Activated CD4-positive, alpha-beta T cell treated with anti-CD3 and anti-CD28 coated beads, Interleukin-2, amount 10 ng/mL, durations not matched to agents 7 days and 5 days (primary cell): ENCODE measurements around the gene CRBN. TPM values are rescaled to one million over a fixed set of nuclear protein-coding genes. Genes with fewer than 3 reads are reported as not detected.

ENCODE experiments used
- CTCF ChIA-PET: fragments of 350-600 bp; sonication (Branson Sonifier 250); formaldehyde crosslinking; loops from one replicate; lab custom pipeline; 2021; ENCODE audit warnings: antibody characterized with exemption; lab: Charles Lee
- POLR2A ChIA-PET: fragments of 350-600 bp; sonication (Branson Sonifier 250); formaldehyde crosslinking; loops from one replicate; lab custom pipeline; 2021; ENCODE audit warnings: antibody characterized with exemption; lab: Charles Lee
- DNase-seq: peaks from one replicate; pipeline ENCODE4 v3.0.0-alpha.2; 2020
- H3K27ac Mint-ChIP-seq: one replicate; pipeline ENCODE4 v1.8.0; 2021; ENCODE audit warnings: mild to moderate bottlenecking, moderate library complexity, mixed read lengths
- H3K27me3 Mint-ChIP-seq: one replicate; pipeline ENCODE4 v1.8.0; 2021; ENCODE audit warnings: mixed read lengths
- H3K36me3 Mint-ChIP-seq: one replicate; pipeline ENCODE4 v1.8.0; 2021; ENCODE audit warnings: low read depth, mixed read lengths
- H3K4me1 Mint-ChIP-seq: one replicate; pipeline ENCODE4 v1.8.0; 2021; ENCODE audit warnings: mixed read lengths
- H3K4me3 Mint-ChIP-seq: one replicate; pipeline ENCODE4 v1.8.0; 2021; ENCODE audit warnings: mild to moderate bottlenecking, moderate library complexity, mixed read lengths
- H3K9me3 Mint-ChIP-seq: one replicate; pipeline ENCODE4 v1.8.0; 2021; ENCODE audit warnings: mixed read lengths
- total RNA-seq, 2 experiments: library from RNA; stranded (reverse); gene quantifications; one replicate each; pipeline ENCODE4 v1.2.3, GENCODE V29; 2021

Gene CRBN
- total RNA-seq, 2 experiments from 2014 or later, result 69.7 to 76.2 TPM

DNA sequence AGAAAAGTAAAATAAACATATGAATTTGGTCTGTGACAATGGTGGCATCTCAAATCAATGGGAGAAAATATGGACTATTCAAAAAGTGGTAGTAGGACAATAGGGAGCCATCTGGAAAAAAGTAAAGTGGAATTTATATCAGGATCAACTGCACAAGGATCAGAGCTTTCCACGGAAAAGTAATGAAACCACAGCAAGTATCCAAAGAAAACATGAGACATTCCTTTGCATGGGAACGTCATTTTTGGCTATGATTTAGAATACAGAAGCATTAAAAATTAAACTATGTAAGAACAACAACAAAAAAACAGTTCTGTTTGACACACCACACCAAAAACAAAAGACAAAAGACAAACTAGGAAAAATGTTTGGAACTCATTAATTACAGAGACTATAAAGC, 18.7 kb downstream of the CRBN start:
- Mint-ChIP-seq H3K27ac (no peak overlapping the region), H3K36me3 (peaks cover 73% of the 10 kb centered on the region), H3K4me1 (peaks cover 2% of the 10 kb centered on the region), H3K27me3 (no peaks in the 10 kb centered on the region), H3K4me3 (no peak overlapping the region), H3K9me3 (peaks cover 3% of the 10 kb centered on the region)
- DNase-seq, result no peak
- ChIA-PET CTCF (interaction anchor here (1.2 kb wide), 1 partner anchor 12 kb away, joined by 3 read pairs; no protein-coding TSS in a partner anchor), POLR2A (no interaction called here)

GRCh38 chr3:3157484-3157883, 22.0 kb downstream of the CRBN start:
- peaks cover 64% of the 10 kb centered on the region for H3K36me3 Mint-ChIP-seq
- H3K4me1 Mint-ChIP-seq, result no peaks in the 10 kb centered on the region
- H3K27ac Mint-ChIP-seq, result no peak overlapping the region
- POLR2A ChIA-PET, result no interaction called here
- H3K4me3 Mint-ChIP-seq, result no peak overlapping the region
- CTCF ChIA-PET, result interaction anchor here (0.8 kb wide), 1 partner anchor 12 kb away, joined by 4 read pairs; no protein-coding TSS in a partner anchor
- H3K27me3 Mint-ChIP-seq, result no peaks in the 10 kb centered on the region
- DNase-seq, result no peak
- peaks cover 3% of the 10 kb centered on the region for H3K9me3 Mint-ChIP-seq

DNA sequence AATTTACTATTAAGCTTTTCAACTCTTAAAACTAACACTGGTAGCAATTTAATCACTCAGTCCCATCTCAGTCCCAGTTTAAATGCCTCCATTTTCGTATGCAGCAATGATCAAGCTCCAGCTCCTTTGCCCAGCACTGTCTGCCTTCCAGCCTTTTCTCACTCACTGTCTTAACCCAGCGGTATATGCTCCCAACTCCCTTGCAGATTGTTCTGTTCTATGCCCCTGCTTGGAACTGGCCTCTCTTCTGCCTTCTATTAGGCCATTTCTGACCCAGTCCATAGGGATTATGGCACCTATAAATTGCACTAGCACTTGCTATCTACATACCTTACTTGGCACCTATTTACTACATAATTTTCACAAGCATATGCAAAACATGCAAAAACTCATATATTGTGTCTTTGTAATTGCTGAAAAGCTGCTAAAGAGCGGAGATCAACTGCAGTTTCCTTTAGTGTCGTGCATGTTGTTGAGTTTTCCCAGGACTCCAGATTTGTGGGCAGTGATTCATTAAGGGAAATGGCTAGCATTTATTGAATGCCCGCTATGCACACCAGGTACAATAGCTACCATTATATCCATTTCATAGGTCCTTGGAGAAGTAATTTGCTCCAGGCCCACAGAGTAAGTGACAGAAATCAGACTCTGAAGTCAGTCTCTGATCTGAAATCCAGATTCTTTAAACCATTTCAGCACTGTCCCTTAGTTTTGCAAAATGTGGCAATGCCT, 24.4 kb downstream of the CRBN start:
- peaks cover 70% of the 10 kb centered on the region for H3K36me3 Mint-ChIP-seq
- POLR2A ChIA-PET, result no interaction called here
- DNase-seq, result no peak
- no peaks in the 10 kb centered on the region for H3K4me1 Mint-ChIP-seq
- peaks cover 3% of the 10 kb centered on the region for H3K9me3 Mint-ChIP-seq
- CTCF ChIA-PET, result interaction anchor here (0.9 kb wide), 2 partner anchors 13 to 14 kb away, joined by 3 to 4 read pairs; no protein-coding TSS in a partner anchor
- no peaks in the 10 kb centered on the region for H3K27me3 Mint-ChIP-seq
- H3K4me3 Mint-ChIP-seq, result no peak overlapping the region
- no peak overlapping the region for H3K27ac Mint-ChIP-seq

GRCh38 chr3:3151513-3151912, 28.0 kb downstream of the CRBN start:
- no peaks in the 10 kb centered on the region for H3K27me3 Mint-ChIP-seq
- ChIA-PET POLR2A (interaction anchor here (0.6 kb wide), 1 partner anchor 12 kb away, joined by 4 read pairs; no protein-coding TSS in a partner anchor), CTCF (no interaction called here)
- no peaks in the 10 kb centered on the region for H3K9me3 Mint-ChIP-seq
- no peak overlapping the region for H3K4me3 Mint-ChIP-seq
- no peak overlapping the region for H3K27ac Mint-ChIP-seq
- peaks cover 1% of the 10 kb centered on the region for H3K4me1 Mint-ChIP-seq
- DNase-seq, result no peak
- H3K36me3 Mint-ChIP-seq, result peaks cover 61% of the 10 kb centered on the region

DNA sequence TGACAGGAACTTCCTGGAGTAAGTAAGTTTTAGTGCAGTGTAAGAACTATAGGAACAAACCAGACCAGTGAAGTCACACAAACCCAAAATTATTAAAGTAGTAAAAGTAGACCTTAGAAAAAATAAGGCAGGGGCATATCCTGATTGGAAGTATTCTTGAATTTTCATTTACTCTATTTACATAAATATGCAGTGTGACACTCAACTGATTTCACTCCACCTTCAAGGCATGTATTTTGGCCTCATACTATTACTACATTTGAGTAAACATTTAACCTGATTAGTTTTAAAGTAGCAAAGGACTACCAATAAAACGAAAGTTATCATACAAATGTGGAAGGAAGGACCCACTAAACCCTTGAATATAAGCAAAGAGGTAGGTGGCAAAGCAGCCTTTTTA, 29.9 kb downstream of the CRBN start:
- ChIA-PET CTCF (interaction anchor here (0.6 kb wide), 1 partner anchor 1140 kb away, joined by 4 read pairs; no protein-coding TSS in a partner anchor), POLR2A (no interaction called here)
- no peaks in the 10 kb centered on the region for H3K27me3 Mint-ChIP-seq
- peaks cover 66% of the 10 kb centered on the region for H3K36me3 Mint-ChIP-seq
- DNase-seq, result no peak
- H3K9me3 Mint-ChIP-seq, result no peaks in the 10 kb centered on the region
- no peak overlapping the region for H3K4me3 Mint-ChIP-seq
- peaks cover 1% of the 10 kb centered on the region for H3K4me1 Mint-ChIP-seq
- no peak overlapping the region for H3K27ac Mint-ChIP-seq

- Mint-ChIP-seq H3K27ac (no peak overlapping the region), H3K27me3 (no peaks in the 10 kb centered on the region), H3K4me1 (peaks cover 3% of the 10 kb centered on the region), H3K36me3 (peaks cover 61% of the 10 kb centered on the region), H3K9me3 (no peaks in the 10 kb centered on the region), H3K4me3 (no peak overlapping the region)
- no peak for DNase-seq
- ChIA-PET POLR2A (no interaction called here), CTCF (no interaction called here)
Measured at GRCh38 chr3:3145831-3146230, 33.7 kb downstream of the CRBN start.

GRCh38 chr3:3141939-3142338, 37.6 kb downstream of the CRBN start:
- Mint-ChIP-seq H3K4me3 (no peak overlapping the region), H3K9me3 (no peaks in the 10 kb centered on the region), H3K27me3 (no peaks in the 10 kb centered on the region), H3K4me1 (peaks cover 8% of the 10 kb centered on the region), H3K27ac (no peak overlapping the region), H3K36me3 (peaks cover 71% of the 10 kb centered on the region)
- ChIA-PET POLR2A (no interaction called here), CTCF (interaction anchor here (1.1 to 2.6 kb wide), 2 partner anchors 12 kb away, joined by 3 to 8 read pairs; no protein-coding TSS in a partner anchor)
- DNase-seq, result no peak

- DNase-seq, result no peak
- Mint-ChIP-seq H3K27me3 (no peaks in the 10 kb centered on the region), H3K4me3 (no peak overlapping the region), H3K4me1 (peaks cover 38% of the 10 kb centered on the region), H3K36me3 (peaks cover 62% of the 10 kb centered on the region), H3K27ac (no peak overlapping the region), H3K9me3 (no peaks in the 10 kb centered on the region)
- CTCF ChIA-PET, result no interaction called here
- POLR2A ChIA-PET, result no interaction called here
Measured at GRCh38 chr3:3137526-3137925, 42.0 kb downstream of the CRBN start.

DNA sequence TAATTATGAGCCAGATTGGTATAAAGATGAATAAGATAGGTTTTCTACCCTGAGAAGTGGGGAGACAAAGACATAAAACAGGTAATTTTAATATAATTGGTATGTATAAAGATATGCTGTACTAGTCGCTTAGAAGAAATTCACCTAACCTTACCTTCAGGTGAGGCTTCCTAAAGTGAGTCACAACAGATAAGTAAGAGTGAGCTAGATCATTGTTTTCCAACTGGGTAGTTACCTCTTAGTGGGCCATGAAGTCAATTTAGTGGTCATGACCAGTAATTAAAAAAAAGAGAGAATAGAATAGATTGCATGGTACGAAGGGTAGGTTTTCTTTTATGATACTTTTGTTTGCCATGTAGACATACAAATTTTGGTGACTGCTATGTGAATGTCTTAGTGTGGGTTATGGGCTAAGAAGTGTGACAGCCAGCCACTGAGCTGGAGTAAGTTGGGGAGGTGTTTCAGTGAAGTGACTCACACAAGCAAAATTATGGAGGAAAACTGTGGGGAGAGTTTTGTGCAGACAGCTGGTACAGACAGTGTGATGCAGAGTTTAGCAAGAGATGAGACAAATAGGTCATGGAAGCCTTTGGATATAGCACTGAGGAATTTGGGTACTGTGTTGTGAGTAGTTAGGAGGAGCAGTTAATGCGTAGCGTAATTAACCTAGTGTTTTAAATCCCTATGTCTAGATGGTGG, 44.6 kb downstream of the CRBN start:
- ChIA-PET CTCF (interaction anchor here (0.6 kb wide), 1 partner anchor 18 kb away, joined by 3 read pairs; no protein-coding TSS in a partner anchor), POLR2A (no interaction called here)
- Mint-ChIP-seq H3K36me3 (peaks cover 59% of the 10 kb centered on the region), H3K27me3 (no peaks in the 10 kb centered on the region), H3K4me3 (no peak overlapping the region), H3K27ac (no peak overlapping the region), H3K4me1 (peaks cover 41% of the 10 kb centered on the region), H3K9me3 (no peaks in the 10 kb centered on the region)
- no peak for DNase-seq

- Mint-ChIP-seq H3K36me3 (peaks cover 60% of the 10 kb centered on the region), H3K4me1 (peaks cover 50% of the 10 kb centered on the region), H3K27me3 (no peaks in the 10 kb centered on the region), H3K9me3 (no peaks in the 10 kb centered on the region), H3K4me3 (no peak overlapping the region), H3K27ac (no peak overlapping the region)
- ChIA-PET POLR2A (no interaction called here), CTCF (no interaction called here)
- DNase-seq, result no peak
Measured at GRCh38 chr3:3133500-3133899, 46.0 kb downstream of the CRBN start.

- no peak overlapping the region for H3K27ac Mint-ChIP-seq
- H3K27me3 Mint-ChIP-seq, result no peaks in the 10 kb centered on the region
- H3K4me1 Mint-ChIP-seq, result peaks cover 48% of the 10 kb centered on the region
- DNase-seq, result no peak
- CTCF ChIA-PET, result interaction anchor here (1.3 kb wide), 1 partner anchor 11 kb away, joined by 8 read pairs; no protein-coding TSS in a partner anchor
- no peaks in the 10 kb centered on the region for H3K9me3 Mint-ChIP-seq
- no peak overlapping the region for H3K4me3 Mint-ChIP-seq
- POLR2A ChIA-PET, result interaction anchor here (1.0 kb wide), 1 partner anchor 1662 kb away, joined by 3 read pairs; no protein-coding TSS in a partner anchor
- peaks cover 45% of the 10 kb centered on the region for H3K36me3 Mint-ChIP-seq
Measured at GRCh38 chr3:3129579-3129978, 49.9 kb downstream of the CRBN start.

DNA sequence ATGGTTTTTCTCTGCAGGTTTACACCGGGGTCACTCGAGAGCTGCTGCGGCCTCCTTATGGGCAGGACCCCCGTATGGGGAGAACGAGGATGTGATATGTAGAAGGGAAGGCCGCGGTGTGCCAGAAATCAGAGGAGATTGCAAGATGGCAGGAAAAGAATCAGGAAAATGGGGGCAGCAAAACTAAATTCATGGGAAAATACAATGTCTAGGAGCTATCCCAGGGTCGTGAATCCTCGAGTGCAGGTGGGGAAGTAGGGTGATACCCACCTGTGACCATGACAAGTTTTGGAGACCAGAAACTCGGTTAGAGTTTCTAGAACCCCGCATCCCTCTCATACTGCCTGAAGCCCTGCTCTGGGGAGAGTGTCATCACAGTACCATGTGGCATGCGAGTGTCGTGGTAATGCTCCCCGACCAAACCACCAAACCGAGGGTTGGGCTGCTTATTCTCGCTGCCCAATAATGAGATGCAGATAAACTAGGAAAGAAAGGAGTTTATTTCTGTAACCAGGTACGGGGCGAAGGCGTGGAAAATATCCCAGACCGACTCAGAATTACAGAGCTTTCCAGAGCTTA, 52.0 kb downstream of the CRBN start:
- CTCF ChIA-PET, result no interaction called here
- Mint-ChIP-seq H3K27ac (peak overlapping the region; percentile 98), H3K9me3 (no peaks in the 10 kb centered on the region), H3K27me3 (no peaks in the 10 kb centered on the region), H3K4me1 (peaks cover 37% of the 10 kb centered on the region), H3K36me3 (peaks cover 33% of the 10 kb centered on the region), H3K4me3 (peak overlapping the region; percentile 97)
- DNase-seq, result peak; percentile 40
- POLR2A ChIA-PET, result no interaction called here
